ENCODE measurements around the gene PNRC2. TPM values are rescaled to one million over a fixed set of nuclear protein-coding genes. Genes with fewer than 3 reads are reported as not detected.

The PNRC2 gene
- total RNA-seq, 2 donors from 2014 or later = 92.3 to 105 TPM

GRCh38 chr1:23958810-23959460 lies 693 bp upstream of the PNRC2 start:
- Histone ChIP-seq H3K4me3 (peak overlapping the region; percentile 85 to 87), H3K27me3 (no peaks in the 10 kb centered on the region), H3K4me1 (peaks cover 0 to 24% of the 10 kb centered on the region in 2 donors), H3K27ac (peak overlapping the region; percentile 99 to 100), H3K36me3 (peaks cover 20% of the 10 kb centered on the region), H3K9me3 (no peaks in the 10 kb centered on the region)
- peak; percentile 93 for DNase-seq (ENCODE audit: low spot score)
- peak in 1 of 2 donors; percentile 69 for TF ChIP-seq CTCF (IDR thresholded peaks at IDR 0.05)

DNA sequence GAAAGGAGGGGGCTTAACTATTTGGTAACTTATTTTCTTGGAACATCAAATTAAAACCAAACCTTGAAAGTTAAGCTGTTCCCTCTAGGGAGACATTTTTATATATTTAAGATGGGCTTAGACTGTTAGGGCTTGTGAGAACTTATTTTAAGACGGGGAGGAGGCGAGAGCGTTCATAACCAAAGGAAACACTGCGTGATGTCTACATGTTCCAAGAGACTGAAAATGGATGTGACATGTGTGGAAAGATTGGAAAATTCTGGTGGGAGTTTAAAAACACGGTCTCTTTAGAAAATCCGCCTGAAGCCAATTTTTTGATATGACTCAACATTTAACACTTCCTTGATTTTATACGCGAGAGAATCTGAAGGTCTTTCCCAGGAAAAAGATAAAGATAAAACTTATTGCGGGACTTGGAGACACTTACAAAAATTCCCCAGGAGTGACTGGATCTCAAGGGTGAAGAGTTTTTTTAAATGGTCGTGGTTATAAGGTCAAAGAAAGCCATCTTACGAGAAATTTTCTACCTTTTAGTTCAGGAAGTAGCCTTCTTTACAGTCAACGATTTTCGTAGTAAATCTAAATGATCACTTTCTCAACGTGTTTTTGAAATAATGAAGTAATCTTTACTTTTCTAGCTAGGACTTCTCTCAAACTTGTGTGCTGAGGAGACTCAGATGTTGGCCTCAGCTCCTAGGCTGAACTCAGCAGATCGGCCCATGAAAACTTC lies 828 bp downstream of the PNRC2 start:
- H3K4me1 ChIP-seq = peaks cover 0 to 33% of the 10 kb centered on the region in 2 donors
- H3K36me3 ChIP-seq = peaks cover 20% of the 10 kb centered on the region
- H3K27me3 ChIP-seq = no peaks in the 10 kb centered on the region
- DNase-seq (ENCODE audit: low spot score) = no peak
- H3K4me3 ChIP-seq = peak overlapping the region; percentile 85 to 87
- no peaks in the 10 kb centered on the region for H3K9me3 ChIP-seq
- no peak for TF ChIP-seq CTCF (IDR thresholded peaks at IDR 0.05)
- peak overlapping the region; percentile 99 to 100 for H3K27ac ChIP-seq

DNA sequence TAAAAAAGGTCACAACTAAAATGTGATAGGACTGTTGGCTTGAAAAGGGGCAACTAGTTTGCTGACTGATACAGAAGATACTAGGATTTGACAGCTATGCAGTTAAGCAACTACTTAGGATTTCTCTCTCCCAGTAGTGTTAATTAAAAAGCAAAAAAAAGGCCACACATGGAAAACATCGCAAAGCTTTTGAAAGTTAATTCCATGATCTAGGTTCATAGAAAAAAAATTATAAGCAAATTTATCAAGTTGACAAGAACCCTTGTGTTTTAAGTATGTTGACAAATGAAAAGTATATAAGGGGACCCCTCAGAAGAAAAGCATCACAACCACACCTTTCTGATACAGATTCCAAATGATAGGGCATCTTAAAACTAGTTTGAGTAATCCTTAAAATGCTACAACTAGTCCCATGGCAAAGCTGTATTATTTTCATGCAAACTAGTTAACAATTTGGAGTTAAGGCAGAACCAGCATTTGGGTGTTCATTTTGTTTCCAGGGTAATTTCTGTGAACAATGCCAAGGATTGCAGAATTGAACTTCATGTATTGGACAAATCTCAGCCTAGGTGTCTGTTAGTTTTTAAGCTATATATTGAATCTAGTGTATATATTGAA lies 4.1 kb downstream of the PNRC2 start:
- H3K4me1 ChIP-seq = peaks cover 0 to 26% of the 10 kb centered on the region in 2 donors
- H3K9me3 ChIP-seq = no peaks in the 10 kb centered on the region
- peaks cover 34% of the 10 kb centered on the region for H3K36me3 ChIP-seq
- no peak for TF ChIP-seq CTCF (IDR thresholded peaks at IDR 0.05)
- no peak for DNase-seq (ENCODE audit: low spot score)
- H3K27me3 ChIP-seq = no peaks in the 10 kb centered on the region
- H3K27ac ChIP-seq = peak overlapping the region; percentile 36 to 51
- H3K4me3 ChIP-seq = no peak overlapping the region

DNA sequence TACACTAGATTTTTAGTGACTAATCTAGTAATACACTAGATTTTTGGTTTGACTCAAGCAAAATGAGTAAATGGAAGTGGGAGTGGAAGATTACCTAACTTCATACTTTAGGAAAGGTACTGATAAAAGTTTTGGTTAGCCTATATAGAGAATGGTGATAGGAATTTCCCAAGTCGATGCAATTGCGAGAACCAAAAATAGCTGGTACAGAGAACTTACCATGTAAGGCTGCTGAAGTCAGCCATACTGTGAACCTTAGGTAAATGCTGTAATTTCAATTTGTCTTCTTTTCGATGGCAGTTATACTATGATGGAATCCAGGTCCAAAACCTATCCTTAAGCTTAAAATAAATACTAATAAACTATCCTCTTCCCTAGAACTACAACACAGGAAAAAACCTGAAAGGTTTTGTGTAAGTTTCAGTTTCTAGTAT lies 4.6 kb downstream of the PNRC2 start:
- H3K4me1 ChIP-seq = peaks cover 0 to 25% of the 10 kb centered on the region in 2 donors
- peak overlapping the region; percentile 36 to 51 for H3K27ac ChIP-seq
- no peak for TF ChIP-seq CTCF (IDR thresholded peaks at IDR 0.05)
- no peak for DNase-seq (ENCODE audit: low spot score)
- no peaks in the 10 kb centered on the region for H3K27me3 ChIP-seq
- H3K9me3 ChIP-seq = no peaks in the 10 kb centered on the region
- H3K36me3 ChIP-seq = peaks cover 34% of the 10 kb centered on the region
- no peak overlapping the region for H3K4me3 ChIP-seq

DNA sequence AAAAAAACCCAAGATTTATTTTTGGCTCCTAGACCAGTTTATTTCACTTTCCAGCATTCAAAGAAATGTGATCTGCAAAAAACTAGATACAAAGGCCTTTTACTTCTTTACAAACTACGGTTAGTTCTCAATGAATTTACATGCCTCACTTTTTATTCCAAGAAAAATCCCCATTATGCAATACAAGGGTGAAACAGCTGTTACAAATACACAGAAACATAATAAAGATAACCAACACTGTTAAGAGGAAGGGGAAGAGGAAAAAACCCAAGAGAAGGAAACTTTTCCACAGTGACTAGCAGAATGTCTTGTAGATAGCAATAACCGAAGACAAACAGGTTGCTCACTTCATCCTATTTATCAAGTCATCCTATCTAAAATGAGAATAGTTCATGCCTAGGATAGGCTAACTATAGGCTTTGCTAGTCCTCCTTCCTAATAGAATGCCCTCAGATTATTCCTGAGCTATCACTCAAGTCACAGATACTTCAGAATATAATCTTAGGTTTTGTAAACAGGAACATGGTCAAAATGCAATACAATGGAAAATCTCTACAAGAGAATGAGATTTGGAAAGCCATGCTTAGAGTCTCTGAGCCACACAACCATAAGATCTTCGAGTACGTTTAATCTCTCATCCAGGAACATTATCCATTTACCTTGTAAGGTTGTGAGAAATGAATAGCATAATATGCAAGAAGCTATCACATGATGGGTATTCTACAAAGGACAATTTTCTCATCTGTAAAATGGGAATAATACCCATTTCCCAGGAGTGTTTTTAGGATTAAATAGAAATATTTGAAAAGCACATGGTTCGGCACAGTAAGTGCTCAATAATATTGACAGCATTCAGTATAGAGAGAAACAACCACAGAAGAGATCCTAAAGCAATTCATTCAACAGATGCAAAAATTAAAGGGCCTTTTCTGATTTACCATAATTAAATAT lies 5.4 kb downstream of the PNRC2 start:
- DNase-seq (ENCODE audit: low spot score) = no peak
- Histone ChIP-seq H3K4me1 (peaks cover 0 to 25% of the 10 kb centered on the region in 2 donors), H3K4me3 (no peak overlapping the region), H3K27ac (peak overlapping the region; percentile 36 to 51), H3K27me3 (no peaks in the 10 kb centered on the region), H3K36me3 (peaks cover 38% of the 10 kb centered on the region), H3K9me3 (no peaks in the 10 kb centered on the region)
- no peak for TF ChIP-seq CTCF (IDR thresholded peaks at IDR 0.05)

Measured in right atrium auricular region (tissue), 2 donors.